HG03095 (cell line): ENCODE data around the gene PLCL2.

ENCODE experiments used
- ATAC-seq: cut with Tn5 transposase; IDR thresholded peaks from one replicate; pipeline ENCODE4 v1.9.1; 2021; ENCODE audit warnings: moderate library complexity; ENCODE audit not compliant: unreplicated experiment

The PLCL2 gene

GRCh38 chr3:16884748-16885592 is at the start of gene PLCL2:
Gene PLCL2, plus strand, starts transcription at chr3:16884955. Its CDS starts 85 bp downstream, at chr3:16885040.
- peak; percentile 32 for ATAC-seq

- no peak for ATAC-seq
These were observed 48.1 kb upstream of the PLCL2 start for GRCh38 chr3:16836505-16837237.

- no peak for ATAC-seq
These were observed 47.2 kb upstream of the PLCL2 start for GRCh38 chr3:16837602-16838001.

GRCh38 chr3:16838561-16838960 is 46.2 kb upstream of the PLCL2 start:
- no peak for ATAC-seq

- no peak for ATAC-seq
These were observed 45.3 kb upstream of the PLCL2 start for GRCh38 chr3:16839271-16840100.

- ATAC-seq, result no peak
These were observed 44.7 kb upstream of the PLCL2 start for GRCh38 chr3:16840101-16840424.

GRCh38 chr3:16841041-16841753 is 43.6 kb upstream of the PLCL2 start:
- no peak for ATAC-seq

- ATAC-seq, result peak; percentile 58
These were observed 42.9 kb upstream of the PLCL2 start for GRCh38 chr3:16841904-16842271.

GRCh38 chr3:16842272-16843270 is 42.2 kb upstream of the PLCL2 start:
- ATAC-seq, result peak; percentile 67

- ATAC-seq, result no peak
These were observed 40.5 kb upstream of the PLCL2 start for GRCh38 chr3:16844222-16844621.

- no peak for ATAC-seq
These were observed 40.0 kb upstream of the PLCL2 start for GRCh38 chr3:16844791-16845190.

GRCh38 chr3:16846373-16847080 is 38.2 kb upstream of the PLCL2 start:
- no peak for ATAC-seq

- ATAC-seq, result peak; percentile 51
These were observed 36.7 kb upstream of the PLCL2 start for GRCh38 chr3:16848007-16848406.

- ATAC-seq, result peak; percentile 71
These were observed 35.5 kb upstream of the PLCL2 start for GRCh38 chr3:16849229-16849628.

- no peak for ATAC-seq
These were observed 35.0 kb upstream of the PLCL2 start for GRCh38 chr3:16849795-16850194.

GRCh38 chr3:16855497-16855896 is 29.3 kb upstream of the PLCL2 start:
- no peak for ATAC-seq

GRCh38 chr3:16860234-16860633 is 24.5 kb upstream of the PLCL2 start:
- ATAC-seq, result no peak

- ATAC-seq, result no peak
These were observed 23.3 kb upstream of the PLCL2 start for GRCh38 chr3:16861432-16861831.
